SH-SY5Y (cell line): ENCODE measurements around the gene DLG2.

ENCODE experiments used
- GATA2 ChIP-seq: IDR thresholded peaks from 2 replicates; pipeline ENCODE4 v1.6.1; 2011; ENCODE audit warnings: mild to moderate bottlenecking, low read depth, low read length
- GATA3 ChIP-seq: IDR thresholded peaks from 2 replicates; pipeline ENCODE4 v1.6.1; 2011; ENCODE audit warnings: low read depth, mild to moderate bottlenecking, low read length, moderate library complexity

DNA sequence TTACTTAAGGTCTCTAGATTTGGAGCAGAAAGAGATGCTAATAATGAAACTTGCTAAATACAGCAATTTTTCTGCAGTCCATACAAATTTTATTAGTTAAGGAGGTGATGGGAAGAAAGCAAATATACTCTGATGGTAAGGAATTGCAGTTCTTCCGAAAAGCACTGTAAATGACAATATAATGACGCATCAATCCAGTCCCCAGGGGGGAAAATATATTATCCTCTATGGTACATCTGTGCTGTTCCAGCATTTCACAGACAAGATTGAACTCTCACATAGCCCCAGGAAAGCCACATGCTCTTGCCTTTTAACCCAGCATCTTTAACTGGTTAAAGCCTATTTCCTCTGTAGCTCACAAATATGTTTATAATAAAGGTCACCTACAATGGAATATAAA, 1924.3 kb downstream of the DLG2 start:
- TF ChIP-seq GATA2: no peak
- TF ChIP-seq GATA3: no peak
